ENCODE measurements around the gene MBOAT2.

The MBOAT2 gene

GRCh38 chr2:8893978-8894820, 109.3 kb downstream of the MBOAT2 start:
- DNase-seq, result peak; percentile 85 to 94
- peak; percentile 51 for TF ChIP-seq POLR2A (IDR thresholded peaks at IDR 0.05; ENCODE audit: low read length)
- TF ChIP-seq GATA1 (IDR thresholded peaks at IDR 0.05; ENCODE audit: low read depth, low read length), result no peak

GRCh38 chr2:8893474-8893873, 110.0 kb downstream of the MBOAT2 start:
- no peak for DNase-seq
- TF ChIP-seq GATA1 (IDR thresholded peaks at IDR 0.05; ENCODE audit: low read depth, low read length), result no peak
- no peak for TF ChIP-seq POLR2A (IDR thresholded peaks at IDR 0.05; ENCODE audit: low read length)

GRCh38 chr2:8892111-8892510, 111.4 kb downstream of the MBOAT2 start:
- DNase-seq, result peak in 1 of 2 experiments; percentile 18
- TF ChIP-seq GATA1 (IDR thresholded peaks at IDR 0.05; ENCODE audit: low read depth, low read length) (no peak), POLR2A (IDR thresholded peaks at IDR 0.05; ENCODE audit: low read length) (no peak)

GRCh38 chr2:8889978-8890377, 113.5 kb downstream of the MBOAT2 start:
- no peak for DNase-seq
- TF ChIP-seq GATA1 (IDR thresholded peaks at IDR 0.05; ENCODE audit: low read depth, low read length) (no peak), POLR2A (IDR thresholded peaks at IDR 0.05; ENCODE audit: low read length) (no peak)

GRCh38 chr2:8888963-8889362, 114.5 kb downstream of the MBOAT2 start:
- TF ChIP-seq GATA1 (IDR thresholded peaks at IDR 0.05; ENCODE audit: low read depth, low read length) (no peak), POLR2A (IDR thresholded peaks at IDR 0.05; ENCODE audit: low read length) (no peak)
- no peak for DNase-seq

GRCh38 chr2:8886876-8887275, 116.6 kb downstream of the MBOAT2 start:
- TF ChIP-seq GATA1 (IDR thresholded peaks at IDR 0.05; ENCODE audit: low read depth, low read length) (no peak), POLR2A (IDR thresholded peaks at IDR 0.05; ENCODE audit: low read length) (no peak)
- no peak for DNase-seq

- DNase-seq, result no peak
- TF ChIP-seq GATA1 (IDR thresholded peaks at IDR 0.05; ENCODE audit: low read depth, low read length), result no peak
- no peak for TF ChIP-seq POLR2A (IDR thresholded peaks at IDR 0.05; ENCODE audit: low read length)
Measured at GRCh38 chr2:8886202-8886518, 117.3 kb downstream of the MBOAT2 start.

- DNase-seq, result no peak
- no peak for TF ChIP-seq POLR2A (IDR thresholded peaks at IDR 0.05; ENCODE audit: low read length)
- TF ChIP-seq GATA1 (IDR thresholded peaks at IDR 0.05; ENCODE audit: low read depth, low read length), result no peak
Measured at GRCh38 chr2:8885449-8886201, 117.9 kb downstream of the MBOAT2 start.

- no peak for TF ChIP-seq GATA1 (IDR thresholded peaks at IDR 0.05; ENCODE audit: low read depth, low read length)
- no peak for TF ChIP-seq POLR2A (IDR thresholded peaks at IDR 0.05; ENCODE audit: low read length)
Measured at GRCh38 chr2:8884812-8885211, 118.7 kb downstream of the MBOAT2 start.

GRCh38 chr2:8882094-8882493, 121.4 kb downstream of the MBOAT2 start:
- TF ChIP-seq GATA1 (IDR thresholded peaks at IDR 0.05; ENCODE audit: low read depth, low read length) (no peak), POLR2A (IDR thresholded peaks at IDR 0.05; ENCODE audit: low read length) (no peak)
- peak; percentile 71 to 73 for DNase-seq

More at GRCh38 chr2:8884812-8885211, 118.7 kb downstream of the MBOAT2 start:
- no peak for DNase-seq

- DNase-seq, result no peak
- no peak for TF ChIP-seq GATA1 (IDR thresholded peaks at IDR 0.05; ENCODE audit: low read depth, low read length)
- no peak for TF ChIP-seq POLR2A (IDR thresholded peaks at IDR 0.05; ENCODE audit: low read length)
Measured at GRCh38 chr2:8877894-8878293, 125.6 kb downstream of the MBOAT2 start.

GRCh38 chr2:8877332-8877731, 126.2 kb downstream of the MBOAT2 start:
- DNase-seq, result no peak
- no peak for TF ChIP-seq GATA1 (IDR thresholded peaks at IDR 0.05; ENCODE audit: low read depth, low read length)
- TF ChIP-seq POLR2A (IDR thresholded peaks at IDR 0.05; ENCODE audit: low read length), result no peak

GRCh38 chr2:8876628-8877027, 126.9 kb downstream of the MBOAT2 start:
- no peak for DNase-seq
- TF ChIP-seq POLR2A (IDR thresholded peaks at IDR 0.05; ENCODE audit: low read length) (no peak), GATA1 (IDR thresholded peaks at IDR 0.05; ENCODE audit: low read depth, low read length) (no peak)

GRCh38 chr2:8872821-8873432, 130.6 kb downstream of the MBOAT2 start:
- TF ChIP-seq POLR2A (IDR thresholded peaks at IDR 0.05; ENCODE audit: low read length) (no peak), GATA1 (IDR thresholded peaks at IDR 0.05; ENCODE audit: low read depth, low read length) (peak; percentile 46)
- peak; percentile 55 to 70 for DNase-seq

All from erythroblast (primary cell).